HG03520 (cell line): ENCODE measurements around the gene TMC1.
"Not testable (repeated sequence)": the region's sequence is repeated elsewhere in the genome, so short reads cannot be mapped to it uniquely, and the experiment has no call there.

Source experiments
- ATAC-seq: cut with Tn5 transposase; IDR thresholded peaks from one replicate; pipeline ENCODE4 v1.9.1; 2021; ENCODE audit warnings: mild to moderate bottlenecking, moderate library complexity; ENCODE audit not compliant: unreplicated experiment

The TMC1 gene

DNA sequence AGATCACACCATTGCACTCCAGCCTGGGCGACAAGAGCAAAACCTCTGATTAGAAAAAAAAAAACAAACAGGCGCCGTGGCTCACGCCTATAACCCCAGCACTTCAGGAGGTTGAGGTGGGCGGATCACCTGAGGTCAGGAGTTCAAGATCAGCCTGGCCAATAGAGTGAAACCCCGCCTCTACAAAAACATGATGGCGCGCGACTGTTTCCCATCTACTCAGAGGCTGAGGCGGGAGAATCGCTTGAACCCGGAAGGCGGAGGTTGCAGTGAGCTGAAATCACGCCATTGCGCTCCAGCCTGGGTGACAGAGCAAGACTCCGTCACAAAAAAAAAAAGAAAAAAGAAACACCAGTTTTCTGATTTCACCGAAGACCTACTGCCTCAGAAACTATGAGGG, at the start of gene TMC1:
TMC1 (plus strand) TSS at position 193 of the 400 bp plus-strand sequence. CDS start 127,041 bp downstream, outside the sequence.
- ATAC-seq, result not testable (repeated sequence)

DNA sequence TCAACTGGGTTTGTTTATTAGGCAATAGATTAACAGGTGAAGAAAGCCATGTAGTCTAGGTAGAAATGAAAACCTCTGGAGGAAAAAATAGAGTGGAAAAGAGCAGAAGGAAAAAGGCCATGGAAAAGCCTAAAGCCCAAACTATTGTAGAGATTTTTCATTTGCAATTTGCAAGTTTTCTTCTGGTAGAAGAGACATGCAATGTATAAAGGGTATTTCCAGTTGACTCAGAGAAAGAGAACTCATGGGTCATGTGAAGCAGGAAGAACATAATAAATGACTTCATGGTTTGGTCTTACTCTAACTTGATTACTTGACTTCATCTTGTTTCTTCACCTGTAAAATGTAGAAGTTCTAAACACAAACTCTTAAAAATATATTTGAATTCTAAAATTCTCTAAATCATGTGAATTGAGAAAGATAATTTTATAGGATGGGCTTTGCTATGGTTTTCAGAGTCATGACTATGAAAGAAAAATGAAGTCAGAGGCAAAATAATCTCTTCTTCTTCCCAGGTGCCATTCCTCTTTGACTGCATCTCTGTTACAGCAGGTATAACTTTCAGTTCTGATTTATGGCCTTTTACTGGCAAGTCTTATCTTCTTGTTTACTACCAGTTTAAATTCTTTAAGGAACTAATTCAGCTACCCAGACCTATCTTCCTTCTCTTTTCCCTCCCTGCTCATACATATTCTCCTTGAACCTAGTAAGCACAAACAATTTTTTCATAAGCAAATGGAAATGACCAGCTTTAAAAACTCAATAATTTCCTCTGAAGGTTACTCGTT, 47.7 kb upstream of the TMC1 start:
- peak; percentile 94 for ATAC-seq

- no peak for ATAC-seq
These were observed 46.7 kb upstream of the TMC1 start for GRCh38 chr9:72474676-72475075.

DNA sequence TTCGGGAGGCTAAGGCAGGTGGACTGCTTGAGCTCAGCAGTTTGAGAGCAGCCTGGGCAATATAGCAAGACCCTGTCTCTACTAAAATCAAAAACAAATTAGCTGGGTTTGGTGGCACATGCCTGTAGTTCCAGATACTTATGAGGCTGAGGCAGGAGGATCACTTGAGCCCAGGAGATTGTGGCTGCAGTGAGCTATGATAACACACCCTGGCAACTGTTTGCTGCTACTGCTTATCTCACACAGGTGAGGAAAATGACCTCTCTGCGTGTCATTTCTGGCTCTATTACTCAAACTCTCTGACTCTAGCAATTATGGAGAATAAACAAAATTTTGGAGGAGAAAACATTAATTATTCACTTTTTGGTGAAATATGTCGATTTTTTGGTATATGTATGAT, 45.3 kb upstream of the TMC1 start:
- no peak for ATAC-seq

GRCh38 chr9:72476617-72477437, 44.6 kb upstream of the TMC1 start:
- no peak for ATAC-seq

DNA sequence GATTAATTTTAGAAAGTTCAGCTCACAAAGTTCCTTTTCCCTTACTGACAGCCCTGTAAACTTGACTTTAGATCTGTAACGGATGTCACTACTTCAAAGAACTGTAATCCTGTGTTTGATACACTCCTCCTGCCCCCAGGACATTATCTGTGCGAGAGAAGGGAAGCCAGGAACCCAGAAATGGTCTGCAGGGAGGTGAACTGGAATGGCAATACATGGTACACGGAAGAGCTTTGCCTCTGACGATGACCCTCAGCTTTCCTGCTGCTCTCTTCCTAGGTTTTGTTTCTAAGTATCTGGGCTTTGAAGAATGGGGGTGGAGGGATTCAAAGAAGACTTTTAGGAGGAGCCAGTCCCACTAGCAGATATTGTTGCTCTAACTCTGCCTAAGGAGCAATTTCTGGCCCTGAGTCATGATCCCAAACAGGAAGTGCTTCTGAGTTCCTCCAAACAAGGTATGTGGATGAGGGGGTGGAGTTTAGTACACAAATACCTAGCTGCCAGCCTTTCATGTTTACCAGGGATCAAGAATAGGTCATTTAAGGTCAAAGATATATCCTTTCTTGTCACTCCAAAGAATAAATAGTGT, 43.4 kb upstream of the TMC1 start:
- no peak for ATAC-seq

DNA sequence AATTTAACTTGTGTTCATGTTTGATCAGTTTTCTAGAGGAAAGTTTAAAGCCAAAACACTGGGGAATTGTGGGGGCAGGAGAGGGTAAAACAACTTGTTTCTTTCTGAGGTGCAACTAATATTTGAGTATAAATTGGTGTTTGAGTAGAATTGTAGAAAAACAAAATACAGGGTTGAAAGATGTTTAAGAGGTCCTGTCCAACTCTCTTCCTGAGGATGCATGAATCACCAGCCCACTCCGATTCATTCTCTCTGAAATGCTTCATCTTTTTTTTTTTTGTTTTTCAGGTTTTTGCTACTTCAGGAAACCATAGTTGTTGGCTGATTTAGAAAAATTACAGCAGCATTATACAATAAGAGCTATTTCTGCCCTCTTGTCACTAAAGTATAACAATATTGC, 42.4 kb upstream of the TMC1 start:
- ATAC-seq, result no peak

DNA sequence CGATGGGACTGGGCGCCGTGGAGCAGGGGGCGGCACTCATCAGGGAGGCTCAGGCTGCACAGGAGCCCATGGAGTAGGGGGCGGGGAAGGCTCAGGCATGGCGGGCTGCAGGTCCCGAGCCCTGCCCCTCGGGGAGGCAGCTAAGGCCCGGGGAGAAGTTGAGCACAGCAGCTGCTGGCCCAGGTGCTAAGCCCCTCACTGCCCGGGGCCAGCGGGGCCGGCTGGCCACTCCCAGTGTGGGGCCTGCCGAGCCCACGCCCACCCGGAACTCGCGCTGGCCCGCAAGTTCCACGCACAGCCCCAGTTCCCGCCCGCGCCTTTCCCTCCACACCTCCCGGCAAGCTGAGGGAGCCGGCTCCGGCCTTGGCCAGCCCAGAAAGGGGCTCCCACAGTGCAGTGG, 41.1 kb upstream of the TMC1 start:
- not testable (repeated sequence) for ATAC-seq

DNA sequence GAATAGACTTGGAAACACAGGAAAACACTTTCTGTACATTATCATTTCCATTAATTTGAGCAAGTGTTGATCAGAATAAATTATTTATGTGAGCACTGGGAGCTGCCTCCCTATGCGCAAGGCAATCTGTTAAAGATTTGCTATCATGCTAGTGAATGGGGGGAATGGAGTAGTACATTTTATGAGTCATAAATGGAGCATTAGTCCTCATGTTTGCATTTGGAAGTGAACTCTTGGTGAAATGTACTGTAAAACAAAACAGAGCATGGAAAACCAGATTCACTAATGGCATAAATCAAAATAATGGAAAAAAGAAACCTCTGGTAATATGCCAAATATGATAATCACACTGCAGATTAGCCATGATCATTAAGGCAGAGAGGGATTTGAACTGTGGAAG, 40.5 kb upstream of the TMC1 start:
- ATAC-seq, result no peak

- no peak for ATAC-seq
These were observed 35.4 kb upstream of the TMC1 start for GRCh38 chr9:72485821-72486593.

DNA sequence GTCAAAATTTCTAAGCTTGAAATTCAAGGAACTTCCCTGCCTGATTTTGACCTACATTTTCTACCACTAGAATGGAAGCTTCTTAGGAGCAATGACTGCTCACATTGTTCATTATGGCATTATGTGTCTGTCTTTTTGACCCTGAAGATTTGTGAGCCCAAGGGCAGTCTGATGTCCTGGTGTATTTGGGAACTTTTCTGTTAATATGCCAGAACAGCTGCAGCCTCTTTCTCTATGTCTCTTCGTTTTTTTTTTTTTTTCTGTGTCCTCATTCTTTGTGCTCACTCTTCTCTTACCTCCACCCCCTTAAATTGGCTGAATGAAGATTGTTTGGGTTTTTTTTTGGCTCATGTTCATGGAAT, 34.8 kb upstream of the TMC1 start:
- no peak for ATAC-seq

DNA sequence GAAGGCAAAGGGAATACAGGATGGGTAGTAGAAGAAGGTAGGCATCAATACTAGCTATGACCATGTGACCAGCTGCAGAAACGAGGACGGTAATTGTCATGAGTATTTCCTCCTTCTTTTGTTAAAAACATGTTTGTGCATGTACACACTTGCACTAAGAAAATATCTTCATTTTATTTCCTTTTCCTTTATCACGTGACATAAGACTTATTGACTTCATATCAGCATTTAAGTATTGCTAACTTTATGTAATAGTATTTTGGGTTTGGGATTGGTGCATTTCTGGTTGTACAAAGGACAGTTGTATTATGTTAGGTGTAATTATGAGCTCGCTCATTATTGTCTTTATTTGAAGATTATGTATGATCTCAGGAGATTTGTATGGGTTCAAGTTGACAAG, 33.7 kb upstream of the TMC1 start:
- not testable (repeated sequence) for ATAC-seq

GRCh38 chr9:72489986-72490385, 31.4 kb upstream of the TMC1 start:
- ATAC-seq, result no peak

GRCh38 chr9:72491242-72491641, 30.2 kb upstream of the TMC1 start:
- ATAC-seq, result no peak

DNA sequence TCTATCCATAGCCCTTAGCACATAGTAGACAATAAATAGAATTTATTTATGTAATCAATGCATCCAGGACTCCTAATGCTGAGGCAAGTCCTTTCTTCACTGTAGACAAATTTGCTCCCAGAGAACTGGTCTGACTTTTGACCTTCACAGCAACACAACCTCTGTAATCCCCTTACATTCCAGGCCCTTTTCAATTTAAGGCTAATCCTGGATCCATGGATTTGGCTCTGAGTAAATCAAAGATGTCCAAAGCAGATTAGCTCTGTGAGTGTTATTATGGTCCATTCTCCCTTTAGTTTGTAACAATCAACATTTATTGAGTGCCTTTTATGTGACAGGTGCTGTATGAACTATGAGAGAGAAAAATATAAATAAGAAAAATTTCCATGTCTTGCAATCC, 27.4 kb upstream of the TMC1 start:
- ATAC-seq, result no peak

- no peak for ATAC-seq
These were observed 23.9 kb upstream of the TMC1 start for GRCh38 chr9:72497447-72498046.

DNA sequence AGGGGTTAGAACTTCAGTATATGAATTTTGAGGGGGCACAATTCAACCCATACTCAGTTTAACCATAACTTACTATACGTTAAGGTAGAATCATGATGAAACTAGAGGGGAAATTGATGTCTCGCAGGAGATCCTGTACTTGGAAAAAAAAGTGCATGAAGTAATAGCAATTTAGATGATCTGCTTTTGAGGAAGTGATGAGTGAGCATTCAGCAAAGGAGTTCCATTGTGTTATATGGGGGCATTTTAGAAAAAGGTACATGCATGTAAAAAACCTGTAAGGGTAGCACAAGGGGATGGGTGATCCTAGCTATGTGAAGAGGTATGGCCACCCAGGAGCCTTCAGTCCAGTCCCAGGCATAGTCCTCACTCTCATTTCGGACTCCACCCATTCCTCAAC, 14.8 kb upstream of the TMC1 start:
- no peak for ATAC-seq

DNA sequence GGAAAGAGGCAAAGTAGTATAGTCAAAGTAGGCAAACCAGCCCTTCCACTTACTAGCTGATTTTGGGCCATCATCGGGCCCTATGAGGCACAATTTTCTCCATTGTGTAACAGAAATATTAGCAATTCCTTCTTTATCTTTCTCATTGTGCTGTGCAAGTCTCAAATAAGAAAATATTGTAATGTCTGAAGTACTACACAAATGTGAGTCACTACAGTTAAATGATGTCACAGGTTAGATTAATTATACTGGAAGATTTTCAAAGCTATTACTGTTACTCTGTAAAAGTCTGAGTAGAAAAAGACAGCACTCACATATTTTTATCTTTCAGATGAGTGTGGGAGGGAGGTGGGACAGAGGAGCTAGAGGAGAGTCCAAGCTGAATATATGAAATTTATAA, 12.4 kb upstream of the TMC1 start:
- ATAC-seq, result peak; percentile 32

DNA sequence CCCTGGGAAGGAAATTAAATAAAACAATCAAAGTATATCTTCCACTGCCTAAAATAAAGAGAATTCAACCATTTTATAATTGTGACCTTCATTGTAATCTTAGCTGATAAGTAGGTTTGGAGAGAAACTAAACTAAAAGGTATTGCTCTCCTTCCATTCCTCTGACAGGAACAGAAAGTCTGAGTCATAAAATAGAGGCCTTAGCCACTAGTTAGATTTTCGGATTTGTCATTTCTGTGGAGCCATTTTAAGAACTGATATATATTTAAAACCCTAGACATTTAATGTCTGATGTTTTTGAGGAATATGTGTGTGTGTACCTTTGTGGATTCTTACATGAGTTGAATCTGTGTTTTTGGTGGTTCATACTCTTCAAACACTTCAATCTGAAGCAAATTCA, 11.8 kb upstream of the TMC1 start:
- ATAC-seq, result peak; percentile 91

GRCh38 chr9:72521011-72521410, 397 bp upstream of the TMC1 start:
- not testable (repeated sequence) for ATAC-seq
